Measurements from ENCODE around the gene ARFGAP3. TPM values are rescaled to one million over a fixed set of nuclear protein-coding genes. Genes with fewer than 3 reads are reported as not detected.
"Not testable (repeated sequence)": the region's sequence is repeated elsewhere in the genome, so short reads cannot be mapped to it uniquely, and the experiment has no call there.

The ARFGAP3 gene
- total RNA-seq, 1 donor from 2014 or later = 38.0 TPM

DNA sequence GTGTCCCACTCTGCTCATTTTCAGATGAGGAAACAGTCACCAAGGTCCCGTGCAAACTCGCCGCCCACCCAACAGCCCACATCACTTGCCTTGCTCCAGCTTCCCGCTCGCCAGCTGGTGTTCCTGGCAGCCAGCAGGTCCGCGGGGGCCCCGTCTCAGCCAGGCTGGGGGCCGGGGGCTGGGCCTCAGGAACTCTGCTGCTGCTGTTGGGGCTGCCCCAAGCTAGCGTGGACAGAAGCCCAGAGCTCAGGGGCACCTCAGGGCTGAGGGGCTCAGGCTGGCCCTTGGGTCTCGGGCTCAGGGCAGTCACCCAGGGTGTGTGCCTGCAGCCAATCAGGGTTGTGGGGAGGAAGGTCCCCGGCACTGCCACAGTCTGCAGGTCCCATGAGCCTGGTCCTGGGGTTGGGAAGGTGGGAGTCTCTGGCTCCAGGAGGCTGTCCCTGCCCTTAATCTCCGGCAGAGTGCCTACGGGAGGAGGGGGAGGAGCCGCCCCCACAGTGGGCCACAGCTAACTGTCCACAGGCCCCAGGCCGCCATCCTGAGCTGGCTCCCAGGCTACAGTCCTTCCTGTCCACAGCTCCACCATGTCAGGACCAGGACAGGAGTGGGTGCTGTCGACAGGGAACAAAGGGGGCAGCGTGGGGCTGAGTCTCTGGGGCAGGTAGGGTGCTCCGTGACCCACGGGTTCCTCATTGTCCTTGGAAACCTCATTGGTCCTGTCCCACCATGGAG is 65.2 kb downstream of the ARFGAP3 start:
- Mint-ChIP-seq H3K4me1 (ENCODE audit: low read depth) (peaks cover 7% of the 10 kb centered on the region), H3K36me3 (ENCODE audit: low read depth) (peaks cover 8% of the 10 kb centered on the region), H3K4me3 (no peak overlapping the region), H3K27me3 (ENCODE audit: insufficient read depth) (no peaks in the 10 kb centered on the region), H3K27ac (no peak overlapping the region), H3K9me3 (no peaks in the 10 kb centered on the region)
- DNase-seq (ENCODE audit: low spot score) = no peak
- intact Hi-C loops (cut with micrococcal nuclease) = no loop called here

DNA sequence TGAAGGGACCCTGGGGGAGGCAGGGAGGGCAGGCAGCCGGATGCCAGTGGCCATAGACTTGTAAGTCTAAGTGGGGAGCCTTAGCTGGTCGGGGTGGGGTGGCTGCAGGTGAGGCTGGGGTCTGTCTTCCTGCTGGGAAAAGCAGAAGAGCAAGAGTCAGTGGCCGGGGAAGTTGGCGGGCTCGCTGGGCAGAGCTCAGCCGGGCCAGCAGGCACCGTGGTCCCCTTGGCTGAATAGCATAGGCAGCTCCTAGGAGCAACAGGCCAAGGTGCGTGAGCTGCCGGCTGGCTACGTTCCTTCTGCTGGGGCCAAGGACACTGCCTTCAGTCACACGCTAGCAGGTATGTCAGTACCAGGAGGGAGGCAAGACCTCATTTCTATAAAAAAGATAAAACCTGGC is 68.6 kb downstream of the ARFGAP3 start:
- DNase-seq (ENCODE audit: low spot score) = no peak
- Mint-ChIP-seq H3K4me3 (no peak overlapping the region), H3K36me3 (ENCODE audit: low read depth) (no peaks in the 10 kb centered on the region), H3K27me3 (ENCODE audit: insufficient read depth) (no peaks in the 10 kb centered on the region), H3K4me1 (ENCODE audit: low read depth) (no peaks in the 10 kb centered on the region), H3K9me3 (no peaks in the 10 kb centered on the region), H3K27ac (no peak overlapping the region)
- intact Hi-C loops (cut with micrococcal nuclease) = no loop called here

- Mint-ChIP-seq H3K9me3 (no peaks in the 10 kb centered on the region), H3K4me3 (no peak overlapping the region), H3K27me3 (ENCODE audit: insufficient read depth) (no peaks in the 10 kb centered on the region), H3K27ac (no peak overlapping the region), H3K4me1 (ENCODE audit: low read depth) (no peaks in the 10 kb centered on the region), H3K36me3 (ENCODE audit: low read depth) (no peaks in the 10 kb centered on the region)
- DNase-seq (ENCODE audit: low spot score) = no peak
- intact Hi-C loops (cut with micrococcal nuclease) = no loop called here
Observed at GRCh38 chr22:42788021-42788420, 69.1 kb downstream of the ARFGAP3 start.

GRCh38 chr22:42787357-42787736 is 69.7 kb downstream of the ARFGAP3 start:
- H3K27ac Mint-ChIP-seq = no peak overlapping the region
- intact Hi-C loops (cut with micrococcal nuclease) = no loop called here
- no peaks in the 10 kb centered on the region for H3K36me3 Mint-ChIP-seq (ENCODE audit: low read depth)

GRCh38 chr22:42786606-42787356 is 70.3 kb downstream of the ARFGAP3 start:
- H3K4me3 Mint-ChIP-seq = no peak overlapping the region
- intact Hi-C loops (cut with micrococcal nuclease) = no loop called here

More at GRCh38 chr22:42787357-42787736, 69.7 kb downstream of the ARFGAP3 start:
- H3K9me3 Mint-ChIP-seq = no peaks in the 10 kb centered on the region
- no peaks in the 10 kb centered on the region for H3K27me3 Mint-ChIP-seq (ENCODE audit: insufficient read depth)
- H3K4me3 Mint-ChIP-seq = no peak overlapping the region
- no peak for DNase-seq (ENCODE audit: low spot score)
- no peaks in the 10 kb centered on the region for H3K4me1 Mint-ChIP-seq (ENCODE audit: low read depth)

DNA sequence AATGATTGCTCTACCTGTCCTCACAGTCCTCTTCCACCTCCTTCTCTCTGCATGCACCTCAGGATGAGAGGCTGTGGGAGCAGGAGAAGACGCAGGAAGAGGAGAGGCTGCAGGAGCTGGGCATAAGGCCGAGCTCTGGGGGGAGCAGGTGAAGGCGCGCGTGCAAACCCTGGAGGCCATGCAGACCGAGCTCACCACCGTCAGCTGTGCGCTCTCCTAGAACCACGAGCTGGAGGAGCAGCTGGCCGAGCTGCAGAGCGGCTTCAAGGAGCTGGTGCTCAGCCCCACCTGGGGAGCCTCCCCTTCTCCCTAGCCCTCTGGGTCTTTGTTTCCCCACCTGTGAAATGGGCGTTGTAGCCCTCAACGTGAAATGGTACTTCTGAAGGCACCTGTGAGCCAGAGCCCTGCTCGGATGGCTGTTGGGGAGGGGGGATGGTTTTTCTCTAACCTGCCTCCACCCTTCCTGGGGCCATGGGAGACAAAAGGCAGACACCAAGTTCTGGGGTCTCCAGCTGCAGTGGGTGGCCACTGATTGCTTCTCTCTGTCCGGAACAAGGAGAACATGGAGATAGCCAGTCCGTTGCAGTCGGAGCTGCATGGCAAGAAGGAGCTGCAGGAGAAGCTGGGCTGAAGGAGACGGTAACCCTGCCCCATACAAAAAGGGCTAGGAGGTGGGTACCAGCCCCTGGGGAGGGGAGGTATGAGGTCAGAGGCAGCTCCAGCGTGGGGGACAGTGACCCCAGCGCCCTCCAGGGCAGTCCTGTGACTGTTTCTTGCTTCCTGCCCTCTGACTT is 71.2 kb downstream of the ARFGAP3 start:
- intact Hi-C loops (cut with micrococcal nuclease) = no loop called here
- H3K4me3 Mint-ChIP-seq = no peak overlapping the region
- H3K9me3 Mint-ChIP-seq = no peaks in the 10 kb centered on the region
- H3K27ac Mint-ChIP-seq = no peak overlapping the region
- no peaks in the 10 kb centered on the region for H3K36me3 Mint-ChIP-seq (ENCODE audit: low read depth)
- DNase-seq (ENCODE audit: low spot score) = no peak
- no peaks in the 10 kb centered on the region for H3K27me3 Mint-ChIP-seq (ENCODE audit: insufficient read depth)
- no peaks in the 10 kb centered on the region for H3K4me1 Mint-ChIP-seq (ENCODE audit: low read depth)

More at GRCh38 chr22:42786606-42787356, 70.3 kb downstream of the ARFGAP3 start:
- no peak overlapping the region for H3K27ac Mint-ChIP-seq
- no peaks in the 10 kb centered on the region for H3K36me3 Mint-ChIP-seq (ENCODE audit: low read depth)
- no peaks in the 10 kb centered on the region for H3K27me3 Mint-ChIP-seq (ENCODE audit: insufficient read depth)
- DNase-seq (ENCODE audit: low spot score) = no peak
- H3K9me3 Mint-ChIP-seq = no peaks in the 10 kb centered on the region
- H3K4me1 Mint-ChIP-seq (ENCODE audit: low read depth) = no peaks in the 10 kb centered on the region

DNA sequence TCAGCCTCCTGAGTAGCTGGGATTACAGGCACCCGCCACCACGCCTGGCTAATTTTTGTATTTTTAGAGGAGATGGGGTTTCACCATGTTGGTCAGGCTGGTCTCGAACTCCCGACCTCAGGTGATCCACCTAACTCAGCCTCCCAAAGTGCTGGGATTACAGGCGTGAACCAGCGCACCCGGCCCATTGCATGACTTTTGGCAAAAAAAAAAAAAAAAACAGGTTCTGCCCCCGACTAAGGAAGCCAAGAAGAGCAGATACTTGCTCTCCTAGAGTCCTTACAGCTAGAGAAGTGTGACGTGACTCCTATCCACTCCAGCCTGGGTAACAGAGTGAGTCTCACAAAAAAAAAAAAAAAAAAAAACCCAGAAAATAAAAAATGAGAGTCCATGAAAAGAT is 74.8 kb downstream of the ARFGAP3 start:
- DNase-seq (ENCODE audit: low spot score); H3K36me3 Mint-ChIP-seq (ENCODE audit: low read depth); intact Hi-C loops (cut with micrococcal nuclease); H3K9me3 Mint-ChIP-seq; H3K27ac Mint-ChIP-seq; H3K4me3 Mint-ChIP-seq; H3K4me1 Mint-ChIP-seq (ENCODE audit: low read depth); H3K27me3 Mint-ChIP-seq (ENCODE audit: insufficient read depth): not testable (repeated sequence)

DNA sequence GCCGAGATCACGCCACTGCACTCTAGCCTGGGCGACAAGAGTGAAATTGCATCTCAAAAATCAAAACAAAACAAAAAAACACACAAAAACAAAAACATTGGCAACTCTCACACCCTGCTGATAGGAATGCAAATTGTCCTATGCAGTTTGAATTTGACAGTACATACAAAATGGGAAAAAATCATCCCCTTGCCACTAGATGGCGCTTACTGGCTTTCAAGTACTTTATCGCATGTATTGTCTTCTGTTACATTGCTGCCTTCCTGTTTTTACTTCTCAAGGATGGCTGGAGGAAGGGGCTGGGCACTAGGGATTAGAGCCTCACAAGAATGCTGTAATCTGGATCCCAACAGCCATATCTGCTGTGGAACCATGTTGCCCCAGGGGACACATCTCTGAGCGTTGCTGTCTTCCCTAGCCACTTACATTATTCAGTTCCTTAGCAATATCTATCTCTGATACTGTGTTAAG is 77.0 kb downstream of the ARFGAP3 start:
- Mint-ChIP-seq H3K27me3 (ENCODE audit: insufficient read depth) (no peaks in the 10 kb centered on the region), H3K4me1 (ENCODE audit: low read depth) (no peaks in the 10 kb centered on the region), H3K36me3 (ENCODE audit: low read depth) (no peaks in the 10 kb centered on the region), H3K27ac (no peak overlapping the region), H3K4me3 (no peak overlapping the region), H3K9me3 (no peaks in the 10 kb centered on the region)
- DNase-seq (ENCODE audit: low spot score) = peak; percentile 23
- intact Hi-C loops (cut with micrococcal nuclease) = loop anchor here (1.0 to 2.0 kb wide), 5 partner anchors 41 to 310 kb away; no protein-coding TSS in a partner anchor

- H3K4me3 Mint-ChIP-seq = no peak overlapping the region
- no peaks in the 10 kb centered on the region for H3K9me3 Mint-ChIP-seq
- H3K27me3 Mint-ChIP-seq (ENCODE audit: insufficient read depth) = no peaks in the 10 kb centered on the region
- DNase-seq (ENCODE audit: low spot score) = no peak
- no peaks in the 10 kb centered on the region for H3K36me3 Mint-ChIP-seq (ENCODE audit: low read depth)
- intact Hi-C loops (cut with micrococcal nuclease) = no loop called here
- H3K27ac Mint-ChIP-seq = no peak overlapping the region
- no peaks in the 10 kb centered on the region for H3K4me1 Mint-ChIP-seq (ENCODE audit: low read depth)
Observed at GRCh38 chr22:42777126-42777525, 79.9 kb downstream of the ARFGAP3 start.

DNA sequence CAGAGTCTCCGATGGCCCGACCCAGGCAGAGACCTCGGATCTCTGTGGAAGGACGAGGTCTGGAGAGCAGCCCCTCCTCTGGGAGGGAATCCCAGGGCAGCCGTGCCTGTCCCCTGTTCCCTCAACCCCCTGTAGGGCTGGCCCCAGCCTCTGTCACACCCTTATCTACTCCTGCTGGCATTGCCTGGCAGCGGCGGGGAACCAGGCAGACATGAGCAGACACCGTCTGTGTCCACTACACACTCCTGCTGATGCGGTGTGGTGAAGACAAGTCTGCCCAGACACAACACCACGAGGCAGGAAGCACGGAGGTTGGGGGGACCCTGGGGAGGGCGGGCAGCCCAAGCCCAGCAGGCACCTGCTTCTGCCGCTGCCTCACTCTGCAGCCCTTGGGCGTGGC is 83.9 kb downstream of the ARFGAP3 start:
- no peak for DNase-seq (ENCODE audit: low spot score)
- Mint-ChIP-seq H3K9me3 (no peaks in the 10 kb centered on the region), H3K27me3 (ENCODE audit: insufficient read depth) (no peaks in the 10 kb centered on the region), H3K36me3 (ENCODE audit: low read depth) (no peaks in the 10 kb centered on the region), H3K4me1 (ENCODE audit: low read depth) (no peaks in the 10 kb centered on the region), H3K4me3 (no peak overlapping the region), H3K27ac (no peak overlapping the region)
- intact Hi-C loops (cut with micrococcal nuclease) = no loop called here

- Mint-ChIP-seq H3K27me3 (ENCODE audit: insufficient read depth) (no peaks in the 10 kb centered on the region), H3K36me3 (ENCODE audit: low read depth) (no peaks in the 10 kb centered on the region), H3K9me3 (no peaks in the 10 kb centered on the region), H3K4me3 (no peak overlapping the region), H3K4me1 (ENCODE audit: low read depth) (no peaks in the 10 kb centered on the region), H3K27ac (no peak overlapping the region)
- no peak for DNase-seq (ENCODE audit: low spot score)
- intact Hi-C loops (cut with micrococcal nuclease) = no loop called here
Observed at GRCh38 chr22:42772647-42773046, 84.4 kb downstream of the ARFGAP3 start.

- no peaks in the 10 kb centered on the region for H3K4me1 Mint-ChIP-seq (ENCODE audit: low read depth)
- intact Hi-C loops (cut with micrococcal nuclease) = no loop called here
- no peaks in the 10 kb centered on the region for H3K9me3 Mint-ChIP-seq
- no peak overlapping the region for H3K27ac Mint-ChIP-seq
- H3K4me3 Mint-ChIP-seq = no peak overlapping the region
- no peaks in the 10 kb centered on the region for H3K27me3 Mint-ChIP-seq (ENCODE audit: insufficient read depth)
- DNase-seq (ENCODE audit: low spot score) = no peak
- H3K36me3 Mint-ChIP-seq (ENCODE audit: low read depth) = no peaks in the 10 kb centered on the region
Observed at GRCh38 chr22:42770941-42771647, 86.0 kb downstream of the ARFGAP3 start.
